HEK293 (cell line): Measurements from ENCODE around the gene THBS2.

ENCODE experiments used
- KLF9 ChIP-seq: fragments of 450-650 bp; formaldehyde crosslinking; IDR thresholded peaks from 2 replicates; pipeline ENCODE4 v1.5.1; 2016; ENCODE audit warnings: missing biosample characterization, missing genetic modification characterization, low read depth
- YY1 ChIP-seq: fragments of 450-650 bp; formaldehyde crosslinking; IDR thresholded peaks from 2 replicates; pipeline ENCODE4 v1.5.1; 2018; ENCODE audit warnings: missing biosample characterization, missing genetic modification characterization
- ZBTB20 ChIP-seq: fragments of 450-650 bp; formaldehyde crosslinking; IDR thresholded peaks from 2 replicates; pipeline ENCODE4 v1.5.1; 2016; ENCODE audit warnings: missing biosample characterization, missing genetic modification characterization
- ZBTB7A ChIP-seq: fragments of 450-650 bp; formaldehyde crosslinking; IDR thresholded peaks from 2 replicates; pipeline ENCODE4 v1.5.1; 2016; ENCODE audit warnings: low read depth, missing biosample characterization, missing genetic modification characterization
- ZNF600 ChIP-seq: fragments of 450-650 bp; formaldehyde crosslinking; IDR thresholded peaks from 2 replicates; pipeline ENCODE4 v1.5.1; 2016; ENCODE audit warnings: missing biosample characterization, missing genetic modification characterization
- TF ChIP-seq, protein P1 (sequence below): fragments of 450-650 bp; formaldehyde crosslinking; IDR thresholded peaks from 2 replicates; pipeline ENCODE4 v1.5.1; 2016; ENCODE audit warnings: missing biosample characterization, missing genetic modification characterization

DNA sequence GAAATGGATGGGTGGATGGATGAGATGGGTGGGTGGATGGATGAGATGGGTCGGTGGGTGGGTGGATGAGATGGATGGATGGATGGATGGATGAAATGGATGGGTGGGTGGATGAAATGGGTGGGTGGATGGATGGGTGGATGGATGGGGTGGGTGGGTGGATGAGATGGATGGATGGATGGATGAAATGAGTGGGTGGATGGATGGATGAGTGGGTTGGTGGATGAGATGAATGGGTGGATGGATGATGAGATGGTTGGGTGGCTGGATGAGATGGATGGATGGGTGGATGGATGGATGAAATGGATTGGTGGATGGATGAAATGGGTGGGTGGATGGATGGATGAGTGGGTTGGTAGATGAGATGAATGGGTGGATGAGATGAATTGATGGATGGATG is 35.7 kb downstream of the THBS2 start:
- no peak for TF ChIP-seq ZBTB20 (tag by site-specific recombination)
- TF ChIP-seq ZBTB7A: no peak
- no peak for TF ChIP-seq KLF9 (tag by site-specific recombination)
- TF ChIP-seq, protein P1, sequence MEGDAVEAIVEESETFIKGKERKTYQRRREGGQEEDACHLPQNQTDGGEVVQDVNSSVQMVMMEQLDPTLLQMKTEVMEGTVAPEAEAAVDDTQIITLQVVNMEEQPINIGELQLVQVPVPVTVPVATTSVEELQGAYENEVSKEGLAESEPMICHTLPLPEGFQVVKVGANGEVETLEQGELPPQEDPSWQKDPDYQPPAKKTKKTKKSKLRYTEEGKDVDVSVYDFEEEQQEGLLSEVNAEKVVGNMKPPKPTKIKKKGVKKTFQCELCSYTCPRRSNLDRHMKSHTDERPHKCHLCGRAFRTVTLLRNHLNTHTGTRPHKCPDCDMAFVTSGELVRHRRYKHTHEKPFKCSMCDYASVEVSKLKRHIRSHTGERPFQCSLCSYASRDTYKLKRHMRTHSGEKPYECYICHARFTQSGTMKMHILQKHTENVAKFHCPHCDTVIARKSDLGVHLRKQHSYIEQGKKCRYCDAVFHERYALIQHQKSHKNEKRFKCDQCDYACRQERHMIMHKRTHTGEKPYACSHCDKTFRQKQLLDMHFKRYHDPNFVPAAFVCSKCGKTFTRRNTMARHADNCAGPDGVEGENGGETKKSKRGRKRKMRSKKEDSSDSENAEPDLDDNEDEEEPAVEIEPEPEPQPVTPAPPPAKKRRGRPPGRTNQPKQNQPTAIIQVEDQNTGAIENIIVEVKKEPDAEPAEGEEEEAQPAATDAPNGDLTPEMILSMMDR (tag by site-specific recombination): no peak
- TF ChIP-seq ZNF600 (tag by site-specific recombination): no peak
- TF ChIP-seq YY1 (tag by site-specific recombination): no peak
